Upper lobe of right lung (tissue), 1 donor: ENCODE data around the gene CNST. TPM values are rescaled to one million over a fixed set of nuclear protein-coding genes. Genes with fewer than 3 reads are reported as not detected.

Source experiments
- ATAC-seq: fragments of 200-7000 bp; cut with Tn5 transposase; one replicate; pipeline ENCODE4 v1.9.1; 2020; ENCODE audit warnings: mild to moderate bottlenecking, moderate library complexity
- DNase-seq: peaks from one replicate; pipeline ENCODE4 v3.0.0-alpha.2; 2020
- H3K27ac ChIP-seq: fragments of 200-600 bp; one replicate; pipeline ENCODE4 v1.8.0; 2022
- H3K27me3 ChIP-seq: fragments of 200-600 bp; one replicate; pipeline ENCODE4 v1.8.0; 2022; ENCODE audit warnings: mild to moderate bottlenecking
- H3K36me3 ChIP-seq: fragments of 200-600 bp; one replicate; pipeline ENCODE4 v1.8.0; 2022
- H3K4me1 ChIP-seq: fragments of 200-600 bp; one replicate; pipeline ENCODE4 v1.8.0; 2022
- H3K4me3 ChIP-seq: fragments of 200-600 bp; one replicate; pipeline ENCODE4 v1.8.0; 2022; ENCODE audit warnings: mild to moderate bottlenecking
- H3K9me3 ChIP-seq: fragments of 200-600 bp; one replicate; pipeline ENCODE4 v1.8.0; 2022
- intact Hi-C: fragments of 100-400 bp; cut with DNase I; formaldehyde crosslinking; loops from one replicate; pipeline ENCODE4 v1.11.0; 2022
- long read RNA-seq: library from polyadenylated mRNA; unstranded; transcript quantifications from one replicate; pipeline ENCODE4 v2.0.0, GENCODE V29; 2021
- total RNA-seq: library from RNA; stranded (reverse); fragmentation: NEBNext Ultra II Directional; extraction: Animal tissue kit (Norgen Biotek cat#: 25700); gene quantifications from one replicate; pipeline ENCODE4 v1.2.1, GENCODE V29; 2021
- TF ChIP-seq, protein P1 (sequence below): fragments of 200-600 bp; IDR thresholded peaks from one replicate; pipeline ENCODE4 v1.8.0; 2022; ENCODE audit warnings: antibody characterized with exemption
- donor health status: DM: no; HTN: yes; CAD: no; lungs with severe emphysema.

CNST gene, protein sequence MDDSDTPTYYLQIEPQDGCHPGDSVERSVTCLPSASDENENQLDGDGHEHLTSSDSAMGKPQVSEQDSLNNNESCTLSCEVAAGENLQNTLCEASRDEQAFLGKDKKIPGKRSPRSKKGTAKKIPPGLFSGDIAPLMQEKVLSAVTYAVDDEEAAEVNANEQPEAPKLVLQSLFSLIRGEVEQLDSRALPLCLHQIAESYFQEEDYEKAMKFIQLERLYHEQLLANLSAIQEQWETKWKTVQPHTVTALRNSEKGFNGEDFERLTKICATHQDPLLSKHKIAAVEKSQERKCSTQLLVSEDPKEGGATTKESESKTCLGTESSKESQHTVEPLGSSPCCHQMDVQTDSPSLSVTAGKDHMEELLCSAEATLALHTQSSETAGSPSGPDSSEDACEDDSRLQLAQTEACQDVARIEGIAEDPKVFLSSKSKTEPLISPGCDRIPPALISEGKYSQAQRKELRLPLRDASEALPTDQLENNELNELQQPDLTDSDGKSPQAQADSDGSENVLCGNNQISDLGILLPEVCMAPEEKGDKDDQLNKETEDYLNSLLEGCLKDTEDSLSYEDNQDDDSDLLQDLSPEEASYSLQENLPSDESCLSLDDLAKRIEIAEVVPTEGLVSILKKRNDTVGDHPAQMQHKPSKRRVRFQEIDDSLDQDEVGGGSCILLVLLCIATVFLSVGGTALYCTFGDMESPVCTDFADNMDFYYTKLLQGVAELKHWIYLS
- total RNA-seq, result 29.8 TPM
- long read RNA-seq, partial matches to known transcripts, result 4 of 10 reads
- long read RNA-seq, other reads (novel, unspliced or antisense), result 6 of 10 reads

GRCh38 chr1:246566128-246566812 lies at the start of gene CNST, which contains the start of gene TFB2M:
Gene CNST (plus strand): TSS chr1:246566456. CDS start chr1:246591563, 25,107 bp downstream.
Gene TFB2M (minus strand): TSS chr1:246566261. CDS start chr1:246566138, 123 bp downstream.
- TF ChIP-seq, protein P1, sequence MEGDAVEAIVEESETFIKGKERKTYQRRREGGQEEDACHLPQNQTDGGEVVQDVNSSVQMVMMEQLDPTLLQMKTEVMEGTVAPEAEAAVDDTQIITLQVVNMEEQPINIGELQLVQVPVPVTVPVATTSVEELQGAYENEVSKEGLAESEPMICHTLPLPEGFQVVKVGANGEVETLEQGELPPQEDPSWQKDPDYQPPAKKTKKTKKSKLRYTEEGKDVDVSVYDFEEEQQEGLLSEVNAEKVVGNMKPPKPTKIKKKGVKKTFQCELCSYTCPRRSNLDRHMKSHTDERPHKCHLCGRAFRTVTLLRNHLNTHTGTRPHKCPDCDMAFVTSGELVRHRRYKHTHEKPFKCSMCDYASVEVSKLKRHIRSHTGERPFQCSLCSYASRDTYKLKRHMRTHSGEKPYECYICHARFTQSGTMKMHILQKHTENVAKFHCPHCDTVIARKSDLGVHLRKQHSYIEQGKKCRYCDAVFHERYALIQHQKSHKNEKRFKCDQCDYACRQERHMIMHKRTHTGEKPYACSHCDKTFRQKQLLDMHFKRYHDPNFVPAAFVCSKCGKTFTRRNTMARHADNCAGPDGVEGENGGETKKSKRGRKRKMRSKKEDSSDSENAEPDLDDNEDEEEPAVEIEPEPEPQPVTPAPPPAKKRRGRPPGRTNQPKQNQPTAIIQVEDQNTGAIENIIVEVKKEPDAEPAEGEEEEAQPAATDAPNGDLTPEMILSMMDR, result no peak
- no peaks in the 10 kb centered on the region for H3K9me3 ChIP-seq
- H3K4me3 ChIP-seq, result peak within 1 kb of the TSS; percentile 70
- H3K27me3 ChIP-seq, result no peaks in the 10 kb centered on the region
- H3K4me1 ChIP-seq, result peaks cover 50% of the 10 kb centered on the region
- peak within 1 kb of the TSS; percentile 91 for H3K27ac ChIP-seq
- ATAC-seq (peak; percentile 99), DNase-seq (peak; percentile 98)
- intact Hi-C loops, result no loop called here
- peaks cover 20% of the 10 kb centered on the region for H3K36me3 ChIP-seq

GRCh38 chr1:246517391-246517790 lies 48.9 kb upstream of the CNST start:
- Histone ChIP-seq H3K4me1 (no peaks in the 10 kb centered on the region), H3K36me3 (no peaks in the 10 kb centered on the region), H3K9me3 (peaks cover 12% of the 10 kb centered on the region), H3K27me3 (no peaks in the 10 kb centered on the region), H3K4me3 (no peak overlapping the region), H3K27ac (no peak overlapping the region)
- DNase-seq (no peak), ATAC-seq (no peak)
- TF ChIP-seq, protein P1, result no peak
- intact Hi-C loops, result no loop called here

GRCh38 chr1:246518456-246519205 lies 47.6 kb upstream of the CNST start:
- Histone ChIP-seq H3K9me3 (peaks cover 12% of the 10 kb centered on the region), H3K27ac (no peak overlapping the region), H3K4me3 (no peak overlapping the region), H3K36me3 (no peaks in the 10 kb centered on the region), H3K4me1 (no peaks in the 10 kb centered on the region), H3K27me3 (no peaks in the 10 kb centered on the region)
- TF ChIP-seq, protein P1, result no peak
- intact Hi-C loops, result no loop called here
- no peak for DNase-seq
- ATAC-seq, result peak; percentile 27

- intact Hi-C loops, result no loop called here
- TF ChIP-seq, protein P1, result no peak
- DNase-seq, result no peak
- Histone ChIP-seq H3K4me3 (no peak overlapping the region), H3K9me3 (peaks cover 12% of the 10 kb centered on the region), H3K27me3 (no peaks in the 10 kb centered on the region), H3K36me3 (no peaks in the 10 kb centered on the region), H3K27ac (no peak overlapping the region), H3K4me1 (no peaks in the 10 kb centered on the region)
- no peak for ATAC-seq
Observed at GRCh38 chr1:246519514-246519913, 46.7 kb upstream of the CNST start.

DNA sequence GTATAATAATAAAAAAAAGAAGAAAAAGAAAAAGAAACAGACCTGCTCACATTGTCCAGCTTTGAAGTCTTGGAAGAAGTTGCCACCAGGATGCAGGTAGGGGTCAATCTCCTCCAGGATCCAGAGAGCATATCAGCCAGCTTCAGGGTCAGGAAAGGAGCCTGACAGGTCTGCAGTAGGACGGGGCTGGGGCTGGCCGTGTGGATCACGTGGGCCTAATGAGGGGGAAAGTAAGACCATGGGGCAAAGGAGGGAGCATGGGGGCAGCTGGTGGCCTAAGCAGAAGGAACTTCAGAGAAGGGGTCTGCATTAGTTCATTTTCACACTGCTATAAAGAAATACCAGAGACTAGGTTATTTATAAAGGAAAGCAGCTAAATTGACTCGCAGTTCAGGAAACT lies 39.9 kb upstream of the CNST start:
- no peaks in the 10 kb centered on the region for H3K4me1 ChIP-seq
- intact Hi-C loops, result no loop called here
- TF ChIP-seq, protein P1, result no peak
- ATAC-seq, result no peak
- no peak for DNase-seq
- no peak overlapping the region for H3K27ac ChIP-seq
- H3K4me3 ChIP-seq, result no peak overlapping the region
- no peaks in the 10 kb centered on the region for H3K27me3 ChIP-seq
- H3K9me3 ChIP-seq, result peaks cover 6% of the 10 kb centered on the region
- H3K36me3 ChIP-seq, result no peaks in the 10 kb centered on the region
